IMR-90 (cell line): ENCODE data around the gene SGSM2.

Experiments
- CEBPB ChIP-seq: IDR thresholded peaks from 2 replicates; pipeline ENCODE4 v1.6.1; 2012; ENCODE audit warnings: low read depth, low read length, improper control_type of control experiment
- FOS ChIP-seq: fragments of 150-350 bp; IDR thresholded peaks from 2 replicates; pipeline ENCODE4 v1.6.1; 2016; ENCODE audit warnings: low read depth, low read length
- MAFK ChIP-seq: IDR thresholded peaks from 2 replicates; pipeline ENCODE4 v1.6.1; 2012; ENCODE audit warnings: low read depth, low read length, improper control_type of control experiment
- MAZ ChIP-seq: IDR thresholded peaks from 2 replicates; pipeline ENCODE4 v1.6.1; 2012; ENCODE audit warnings: low read depth, mild to moderate bottlenecking, low read length, improper control_type of control experiment, moderate library complexity, borderline replicate concordance
- MXI1 ChIP-seq: IDR thresholded peaks from 2 replicates; pipeline ENCODE4 v1.6.1; 2012; ENCODE audit warnings: low read depth, mild to moderate bottlenecking, low read length, moderate library complexity, borderline replicate concordance
- NFE2L2 ChIP-seq: fragments of 150-350 bp; IDR thresholded peaks from 2 replicates; pipeline ENCODE4 v1.6.1; 2016; ENCODE audit warnings: low read depth, mild to moderate bottlenecking, low read length
- POLR2A ChIP-seq: IDR thresholded peaks from 2 replicates; pipeline ENCODE4 v1.6.1; 2012; ENCODE audit warnings: mild to moderate bottlenecking, low read depth, low read length
- RAD21 ChIP-seq: IDR thresholded peaks from 2 replicates; pipeline ENCODE4 v1.6.1; 2012; ENCODE audit warnings: low read length, improper control_type of control experiment
- SMC3 ChIP-seq: fragments of 150-350 bp; IDR thresholded peaks from 2 replicates; pipeline ENCODE4 v1.6.1; 2016; ENCODE audit warnings: low read depth, mild to moderate bottlenecking, antibody characterized with exemption, low read length, moderate library complexity
- TF ChIP-seq, protein P1 (sequence below): conservative IDR thresholded peaks from 2 replicates; pipeline ENCODE4 v1.5.1; 2012; ENCODE audit warnings: mild to moderate bottlenecking, low read depth, low read length, improper control_type of control experiment
- TF ChIP-seq, protein P2 (sequence below): fragments of 150-350 bp; IDR thresholded peaks from 2 replicates; pipeline ENCODE4 v1.6.1; 2017; ENCODE audit warnings: mild to moderate bottlenecking, antibody characterized with exemption, low read length, low read depth
- TF ChIP-seq, protein P3 (sequence below): fragments of 150-350 bp; IDR thresholded peaks from 2 replicates; pipeline ENCODE4 v1.6.1; 2016; ENCODE audit warnings: low read depth, mild to moderate bottlenecking, low read length, moderate library complexity, borderline replicate concordance

DNA sequence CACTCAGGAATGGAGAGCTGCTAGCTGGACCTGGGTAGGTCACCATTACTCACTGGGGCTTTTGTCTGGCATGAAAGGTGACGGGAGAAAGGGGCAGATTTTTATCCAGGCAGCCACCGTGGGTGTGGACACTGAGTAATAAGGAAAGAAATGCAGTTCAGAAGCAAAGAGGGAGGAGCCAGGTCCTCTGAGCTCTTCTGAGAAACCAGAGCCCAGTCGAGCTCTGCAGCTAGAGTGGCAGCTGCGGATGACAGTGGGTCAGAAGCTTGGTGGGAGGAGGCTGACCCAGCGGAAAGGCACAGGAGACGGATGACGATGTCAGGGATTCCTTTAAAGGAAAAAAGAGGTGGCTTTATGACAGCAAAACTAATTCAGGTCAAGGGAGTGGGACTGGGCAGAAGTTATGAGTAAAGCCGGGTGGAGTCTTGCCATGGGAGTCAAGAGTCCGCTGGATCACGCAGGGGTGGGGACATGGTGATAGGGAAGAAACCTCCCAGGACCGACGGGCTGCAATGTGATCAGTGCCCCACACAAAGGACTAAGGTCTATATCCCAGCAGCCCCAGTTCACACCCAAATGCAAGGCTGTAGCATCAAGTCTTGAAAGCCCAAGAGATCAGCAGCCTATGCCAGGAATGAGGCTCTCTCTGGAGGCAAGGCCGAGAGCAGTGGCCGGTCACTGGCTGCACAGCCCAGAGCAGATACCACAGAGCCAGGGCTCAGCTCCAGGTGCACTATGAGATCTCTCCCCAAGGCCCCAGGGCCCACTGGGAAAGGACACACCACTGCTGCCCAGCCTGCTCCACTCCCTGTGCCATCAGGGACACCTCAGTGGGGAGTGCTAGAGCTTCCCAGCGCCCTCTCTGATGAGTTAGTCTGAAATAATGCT lies 69.8 kb downstream of the SGSM2 start:
- TF ChIP-seq CEBPB = no peak
- TF ChIP-seq POLR2A = no peak; the same call in 1 of the 2 replicates
- TF ChIP-seq, protein P1, sequence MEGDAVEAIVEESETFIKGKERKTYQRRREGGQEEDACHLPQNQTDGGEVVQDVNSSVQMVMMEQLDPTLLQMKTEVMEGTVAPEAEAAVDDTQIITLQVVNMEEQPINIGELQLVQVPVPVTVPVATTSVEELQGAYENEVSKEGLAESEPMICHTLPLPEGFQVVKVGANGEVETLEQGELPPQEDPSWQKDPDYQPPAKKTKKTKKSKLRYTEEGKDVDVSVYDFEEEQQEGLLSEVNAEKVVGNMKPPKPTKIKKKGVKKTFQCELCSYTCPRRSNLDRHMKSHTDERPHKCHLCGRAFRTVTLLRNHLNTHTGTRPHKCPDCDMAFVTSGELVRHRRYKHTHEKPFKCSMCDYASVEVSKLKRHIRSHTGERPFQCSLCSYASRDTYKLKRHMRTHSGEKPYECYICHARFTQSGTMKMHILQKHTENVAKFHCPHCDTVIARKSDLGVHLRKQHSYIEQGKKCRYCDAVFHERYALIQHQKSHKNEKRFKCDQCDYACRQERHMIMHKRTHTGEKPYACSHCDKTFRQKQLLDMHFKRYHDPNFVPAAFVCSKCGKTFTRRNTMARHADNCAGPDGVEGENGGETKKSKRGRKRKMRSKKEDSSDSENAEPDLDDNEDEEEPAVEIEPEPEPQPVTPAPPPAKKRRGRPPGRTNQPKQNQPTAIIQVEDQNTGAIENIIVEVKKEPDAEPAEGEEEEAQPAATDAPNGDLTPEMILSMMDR = no peak
- no peak for TF ChIP-seq RAD21
- no peak for TF ChIP-seq MXI1
- no peak for TF ChIP-seq SMC3
- TF ChIP-seq, protein P2, sequence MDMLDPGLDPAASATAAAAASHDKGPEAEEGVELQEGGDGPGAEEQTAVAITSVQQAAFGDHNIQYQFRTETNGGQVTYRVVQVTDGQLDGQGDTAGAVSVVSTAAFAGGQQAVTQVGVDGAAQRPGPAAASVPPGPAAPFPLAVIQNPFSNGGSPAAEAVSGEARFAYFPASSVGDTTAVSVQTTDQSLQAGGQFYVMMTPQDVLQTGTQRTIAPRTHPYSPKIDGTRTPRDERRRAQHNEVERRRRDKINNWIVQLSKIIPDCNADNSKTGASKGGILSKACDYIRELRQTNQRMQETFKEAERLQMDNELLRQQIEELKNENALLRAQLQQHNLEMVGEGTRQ = no peak
- TF ChIP-seq MAFK = peak; percentile 4; the same call in 1 of the 2 replicates
- no peak for TF ChIP-seq NFE2L2
- TF ChIP-seq, protein P3, sequence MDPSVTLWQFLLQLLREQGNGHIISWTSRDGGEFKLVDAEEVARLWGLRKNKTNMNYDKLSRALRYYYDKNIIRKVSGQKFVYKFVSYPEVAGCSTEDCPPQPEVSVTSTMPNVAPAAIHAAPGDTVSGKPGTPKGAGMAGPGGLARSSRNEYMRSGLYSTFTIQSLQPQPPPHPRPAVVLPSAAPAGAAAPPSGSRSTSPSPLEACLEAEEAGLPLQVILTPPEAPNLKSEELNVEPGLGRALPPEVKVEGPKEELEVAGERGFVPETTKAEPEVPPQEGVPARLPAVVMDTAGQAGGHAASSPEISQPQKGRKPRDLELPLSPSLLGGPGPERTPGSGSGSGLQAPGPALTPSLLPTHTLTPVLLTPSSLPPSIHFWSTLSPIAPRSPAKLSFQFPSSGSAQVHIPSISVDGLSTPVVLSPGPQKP = no peak
- TF ChIP-seq FOS = 0 out of 2 replicates have a peak, but pooled peaks have one; percentile 42
- TF ChIP-seq MAZ = peak; percentile 56; the same call in 1 of the 2 replicates
